Measurements from ENCODE around the gene BOLA3.

The BOLA3 gene

DNA sequence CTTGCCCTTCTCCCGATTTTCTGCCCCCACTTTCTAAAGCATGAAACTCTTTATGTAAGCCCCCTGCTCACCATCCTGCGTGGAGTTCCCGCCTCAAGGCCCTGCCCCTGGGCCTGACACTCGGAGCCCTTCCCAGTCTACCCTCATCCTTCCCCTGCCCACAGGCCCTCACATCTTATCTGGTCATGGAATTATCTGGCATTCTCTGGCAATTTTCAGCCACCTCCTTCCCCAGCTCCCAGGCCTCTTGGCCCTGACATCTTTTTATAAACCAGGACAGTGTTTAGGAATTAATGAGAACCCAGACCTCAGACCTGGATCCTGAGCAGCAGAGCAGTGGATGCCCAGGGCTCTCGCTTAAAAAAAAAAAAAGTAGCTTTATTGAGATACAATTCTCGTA is 61.7 kb downstream of the BOLA3 start:
- TF ChIP-seq, protein P1, sequence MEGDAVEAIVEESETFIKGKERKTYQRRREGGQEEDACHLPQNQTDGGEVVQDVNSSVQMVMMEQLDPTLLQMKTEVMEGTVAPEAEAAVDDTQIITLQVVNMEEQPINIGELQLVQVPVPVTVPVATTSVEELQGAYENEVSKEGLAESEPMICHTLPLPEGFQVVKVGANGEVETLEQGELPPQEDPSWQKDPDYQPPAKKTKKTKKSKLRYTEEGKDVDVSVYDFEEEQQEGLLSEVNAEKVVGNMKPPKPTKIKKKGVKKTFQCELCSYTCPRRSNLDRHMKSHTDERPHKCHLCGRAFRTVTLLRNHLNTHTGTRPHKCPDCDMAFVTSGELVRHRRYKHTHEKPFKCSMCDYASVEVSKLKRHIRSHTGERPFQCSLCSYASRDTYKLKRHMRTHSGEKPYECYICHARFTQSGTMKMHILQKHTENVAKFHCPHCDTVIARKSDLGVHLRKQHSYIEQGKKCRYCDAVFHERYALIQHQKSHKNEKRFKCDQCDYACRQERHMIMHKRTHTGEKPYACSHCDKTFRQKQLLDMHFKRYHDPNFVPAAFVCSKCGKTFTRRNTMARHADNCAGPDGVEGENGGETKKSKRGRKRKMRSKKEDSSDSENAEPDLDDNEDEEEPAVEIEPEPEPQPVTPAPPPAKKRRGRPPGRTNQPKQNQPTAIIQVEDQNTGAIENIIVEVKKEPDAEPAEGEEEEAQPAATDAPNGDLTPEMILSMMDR (IDR thresholded peaks at IDR 0.05; ENCODE audit: low read depth, low read length) = no peak
- H3K4me3 ChIP-seq (ENCODE audit: low read depth, low read length) = no peak overlapping the region
